Neutrophil (primary cell): ENCODE data around the gene S100A2.

ENCODE experiments used
- H3K27ac ChIP-seq: fragments of 200-600 bp; sonication (generic); 2 replicates; pipeline ENCODE4 v1.5.1; 2016; ENCODE audit warnings: mild to moderate bottlenecking, moderate library complexity
- H3K27me3 ChIP-seq: fragments of 200-600 bp; sonication (generic); 2 replicates; pipeline ENCODE4 v1.6.0; 2016; ENCODE audit warnings: mild to moderate bottlenecking
- H3K36me3 ChIP-seq: fragments of 200-600 bp; sonication (generic); 2 replicates; pipeline ENCODE4 v1.5.1; 2017
- H3K4me1 ChIP-seq, 2 experiments: fragments of 200-600 bp in 1 of 2; sonication (generic) in 1 of 2; 1 replicate in 1 of 2; 2 replicates in 1 of 2; pipeline versions ENCODE4 v1.5.1 to v1.6.1; 2013 to 2016; ENCODE audit warnings: low read depth in 1 of 2, low read length in 1 of 2, mild to moderate bottlenecking in 1 of 2, moderate library complexity in 1 of 2; ENCODE audit not compliant: control insufficient read depth in 1 of 2, insufficient read depth in 1 of 2
- H3K4me3 ChIP-seq, 2 experiments: fragments of 200-600 bp in 1 of 2; sonication (generic) in 1 of 2; 1 replicate in 1 of 2; 2 replicates in 1 of 2; pipeline ENCODE4 v1.5.1; 2013 to 2016; ENCODE audit warnings: low read depth in 1 of 2, low read length in 1 of 2, mild to moderate bottlenecking in 1 of 2, moderate library complexity in 1 of 2
- H3K9me3 ChIP-seq: fragments of 200-600 bp; sonication (generic); 2 replicates; pipeline ENCODE4 v1.5.1; 2016
- CTCF ChIP-seq: fragments of 200-600 bp; sonication (generic); IDR thresholded peaks from 2 replicates; pipeline ENCODE4 v1.5.1; 2016; ENCODE audit warnings: antibody characterized with exemption

S100A2 gene

GRCh38 chr1:153602749-153603148, 37.1 kb upstream of the S100A2 start:
- Histone ChIP-seq H3K4me3 (no peak overlapping the region), H3K27me3 (peaks cover 71% of the 10 kb centered on the region), H3K27ac (no peak overlapping the region), H3K9me3 (no peaks in the 10 kb centered on the region), H3K4me1 (peaks cover 2 to 12% of the 10 kb centered on the region in 2 experiments), H3K36me3 (no peaks in the 10 kb centered on the region)
- no peak for TF ChIP-seq CTCF

GRCh38 chr1:153599847-153600246, 34.2 kb upstream of the S100A2 start:
- peaks cover 54% of the 10 kb centered on the region for H3K27me3 ChIP-seq
- no peaks in the 10 kb centered on the region for H3K36me3 ChIP-seq
- H3K27ac ChIP-seq = no peak overlapping the region
- no peaks in the 10 kb centered on the region for H3K9me3 ChIP-seq
- peaks cover 2 to 12% of the 10 kb centered on the region in 2 experiments for H3K4me1 ChIP-seq
- no peak overlapping the region for H3K4me3 ChIP-seq
- TF ChIP-seq CTCF = no peak

GRCh38 chr1:153598309-153599172, 32.9 kb upstream of the S100A2 start:
- Histone ChIP-seq H3K36me3 (no peaks in the 10 kb centered on the region), H3K27me3 (peaks cover 41% of the 10 kb centered on the region), H3K4me3 (no peak overlapping the region), H3K27ac (no peak overlapping the region), H3K4me1 (peaks cover 2 to 12% of the 10 kb centered on the region in 2 experiments), H3K9me3 (no peaks in the 10 kb centered on the region)
- TF ChIP-seq CTCF = no peak

- H3K9me3 ChIP-seq = no peaks in the 10 kb centered on the region
- no peak overlapping the region for H3K4me3 ChIP-seq
- H3K36me3 ChIP-seq = no peaks in the 10 kb centered on the region
- peaks cover 2 to 12% of the 10 kb centered on the region in 2 experiments for H3K4me1 ChIP-seq
- H3K27me3 ChIP-seq = peaks cover 27% of the 10 kb centered on the region
- no peak for TF ChIP-seq CTCF
- no peak overlapping the region for H3K27ac ChIP-seq
Observed at GRCh38 chr1:153597206-153597605, 31.6 kb upstream of the S100A2 start.

- no peaks in the 10 kb centered on the region for H3K27me3 ChIP-seq
- no peak overlapping the region for H3K4me3 ChIP-seq
- TF ChIP-seq CTCF = no peak
- no peaks in the 10 kb centered on the region for H3K36me3 ChIP-seq
- no peaks in the 10 kb centered on the region for H3K4me1 ChIP-seq
- H3K9me3 ChIP-seq = no peaks in the 10 kb centered on the region
- H3K27ac ChIP-seq = no peak overlapping the region
Observed at GRCh38 chr1:153592748-153593147, 27.1 kb upstream of the S100A2 start.
